Fibroblast of the aortic adventitia (primary cell): ENCODE data around the gene ILDR1. TPM values are rescaled to one million over a fixed set of nuclear protein-coding genes. Genes with fewer than 3 reads are reported as not detected.
"Not testable (repeated sequence)": the region's sequence is repeated elsewhere in the genome, so short reads cannot be mapped to it uniquely, and the experiment has no call there.

Source experiments
- DNase-seq: peaks from one replicate; pipeline ENCODE4 v3.0.0-alpha.2; 2010; ENCODE audit warnings: low read depth
- H3K4me3 ChIP-seq: 2 replicates; pipeline ENCODE4 v1.5.1; 2011; ENCODE audit warnings: low read depth, mild to moderate bottlenecking, control low read depth, low read length, moderate library complexity
- CTCF ChIP-seq: IDR thresholded peaks from 2 replicates; pipeline ENCODE4 v1.5.1; 2011; ENCODE audit warnings: mild to moderate bottlenecking, low read length, control low read depth, inconsistent platforms; ENCODE audit not compliant: insufficient read depth
- total RNA-seq: library from RNA; depleted of rRNA; stranded (reverse); fragments of >200 nt; gene quantifications from 2 replicates; pipeline ENCODE4 v1.2.3, GENCODE V29; 2012; ENCODE audit warnings: low replicate concordance

ILDR1 gene
- total RNA-seq, 1 donor, result not detected

- TF ChIP-seq CTCF, result no peak
- no peak overlapping the region for H3K4me3 ChIP-seq
- no peak for DNase-seq
Observed at GRCh38 chr3:122060040-122060698, 38.1 kb upstream of the ILDR1 start.

DNA sequence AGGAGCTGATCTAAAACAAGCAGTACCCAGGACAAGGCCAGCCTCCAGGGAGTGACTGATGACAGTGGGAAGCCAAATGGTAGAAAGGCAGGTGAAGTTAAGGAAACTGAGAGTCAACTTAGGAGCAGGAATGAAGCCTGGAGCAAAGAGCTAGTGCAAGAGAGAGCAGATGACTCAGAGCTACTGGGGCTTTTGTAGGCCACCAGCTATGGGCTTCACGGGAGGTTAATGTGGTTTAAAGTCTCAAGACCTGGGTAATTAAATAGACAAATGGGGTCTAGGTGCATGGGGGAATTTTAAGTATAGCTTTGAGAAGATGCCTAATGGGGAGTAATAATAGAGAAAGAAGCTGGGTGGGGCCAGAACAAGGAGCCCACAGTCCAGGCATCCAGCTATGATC, 36.2 kb upstream of the ILDR1 start:
- no peak for DNase-seq
- no peak for TF ChIP-seq CTCF
- H3K4me3 ChIP-seq, result no peak overlapping the region

GRCh38 chr3:122057671-122058070, 35.6 kb upstream of the ILDR1 start:
- H3K4me3 ChIP-seq, result no peak overlapping the region
- no peak for DNase-seq
- TF ChIP-seq CTCF, result no peak

DNA sequence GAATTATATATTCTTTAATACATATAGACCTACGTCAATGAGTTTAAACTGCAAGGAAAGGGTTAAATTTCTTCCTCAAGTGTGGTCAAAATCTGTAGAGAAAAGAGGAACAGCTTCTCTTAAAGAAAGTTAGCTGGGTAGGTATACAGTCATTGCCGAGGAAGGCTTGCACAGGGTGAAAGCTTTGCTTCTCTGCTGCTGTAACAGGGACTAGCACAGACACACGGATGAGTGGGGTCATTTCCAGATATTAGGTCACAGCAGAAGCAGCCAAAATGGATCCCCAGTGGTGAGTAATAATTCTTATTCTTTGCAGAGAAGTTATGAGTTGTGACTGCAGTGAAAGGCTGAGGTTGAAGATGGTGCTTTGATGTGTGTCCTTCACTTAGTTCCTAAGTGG, 33.2 kb upstream of the ILDR1 start, which contains the start of gene CD86:
CD86 (plus strand) TSS at position 148 of the 400 bp plus-strand sequence; CDS start at position 276, 128 bp downstream.
- DNase-seq, result no peak
- no peak for TF ChIP-seq CTCF
- no peak within 1 kb of the TSS for H3K4me3 ChIP-seq

DNA sequence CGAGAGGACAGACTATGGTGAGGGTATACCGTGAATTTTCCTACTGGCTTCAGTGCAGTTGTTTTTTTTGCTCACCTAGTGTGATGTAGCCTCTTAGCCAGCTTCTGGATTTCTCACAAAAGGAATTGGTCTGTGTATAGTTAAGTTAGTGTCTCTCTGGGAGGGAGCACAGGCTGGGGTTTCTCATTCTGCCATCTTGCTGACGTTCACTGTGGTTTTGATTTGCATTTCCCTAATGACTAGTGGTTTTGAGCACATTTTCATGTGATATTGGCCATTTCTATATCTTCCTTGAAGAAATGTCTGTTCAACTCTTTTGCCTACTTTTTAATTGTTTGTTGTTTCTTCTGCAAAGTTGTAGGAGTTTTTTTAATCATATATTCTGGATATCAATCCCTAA, 30.9 kb upstream of the ILDR1 start:
- no peak overlapping the region for H3K4me3 ChIP-seq
- no peak for DNase-seq
- TF ChIP-seq CTCF, result no peak

DNA sequence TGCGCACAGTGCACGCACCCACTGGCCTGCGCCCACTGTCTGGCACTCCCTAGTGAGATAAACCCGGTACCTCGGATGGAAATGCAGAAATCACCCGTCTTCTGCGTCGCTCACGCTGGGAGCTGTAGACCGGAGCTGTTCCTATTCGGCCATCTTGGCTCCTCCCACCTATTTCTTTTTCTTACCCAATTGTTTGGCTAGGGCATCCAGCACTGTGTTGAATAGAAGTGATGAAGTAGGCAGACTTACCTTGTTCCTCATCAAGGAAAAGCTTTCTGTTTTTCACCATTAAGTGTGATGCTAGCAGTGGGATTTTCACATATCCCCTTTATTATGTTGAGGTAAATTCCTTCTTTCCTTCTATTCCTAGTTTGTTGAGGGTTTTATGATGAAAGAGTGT, 25.7 kb upstream of the ILDR1 start:
- DNase-seq, H3K4me3 ChIP-seq: not testable (repeated sequence)

GRCh38 chr3:122047296-122047695, 25.2 kb upstream of the ILDR1 start:
- not testable (repeated sequence) for DNase-seq, H3K4me3 ChIP-seq

DNA sequence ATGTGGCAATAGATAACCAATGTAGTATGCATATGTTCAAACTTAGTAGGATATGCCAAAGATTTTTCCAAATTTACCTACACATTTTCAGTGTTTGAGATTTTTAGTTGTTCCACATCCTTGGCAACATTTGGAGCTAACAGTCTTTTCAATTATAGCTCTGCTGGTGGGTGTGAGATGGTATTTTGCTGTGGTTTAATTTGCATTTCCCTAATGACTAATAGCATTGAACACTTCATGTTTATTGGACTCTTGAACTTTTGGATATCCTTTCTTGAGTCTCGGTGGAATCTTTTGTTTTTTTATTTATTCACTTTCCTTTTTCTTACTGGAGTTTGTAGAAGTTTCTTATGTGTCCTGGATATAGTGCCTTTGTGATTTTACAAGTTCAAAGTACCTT, 11.0 kb upstream of the ILDR1 start:
- no peak for TF ChIP-seq CTCF
- H3K4me3 ChIP-seq, result no peak overlapping the region
- DNase-seq, result no peak
